SHP77 (cell line): ENCODE measurements around the gene CHRM1.
"Not testable (repeated sequence)": the region's sequence is repeated elsewhere in the genome, so short reads cannot be mapped to it uniquely, and the experiment has no call there.

Source experiments
- DNase-seq, 2 experiments: peaks; one replicate each; lab custom pipeline; 2025; lab: John Stamatoyannopoulos, UW

CHRM1 gene

GRCh38 chr11:62921201-62921572 is at the start of gene CHRM1:
TSS of gene CHRM1 (minus strand) at chr11:62921363. CDS start at chr11:62911100, 10,263 bp downstream.
- DNase-seq: no peak

- no peak for DNase-seq
Observed at GRCh38 chr11:62965574-62965973, 44.4 kb upstream of the CHRM1 start.

GRCh38 chr11:62962391-62962790 is 41.2 kb upstream of the CHRM1 start:
- no peak for DNase-seq

GRCh38 chr11:62961017-62961570 is 39.9 kb upstream of the CHRM1 start:
- DNase-seq: no peak

DNA sequence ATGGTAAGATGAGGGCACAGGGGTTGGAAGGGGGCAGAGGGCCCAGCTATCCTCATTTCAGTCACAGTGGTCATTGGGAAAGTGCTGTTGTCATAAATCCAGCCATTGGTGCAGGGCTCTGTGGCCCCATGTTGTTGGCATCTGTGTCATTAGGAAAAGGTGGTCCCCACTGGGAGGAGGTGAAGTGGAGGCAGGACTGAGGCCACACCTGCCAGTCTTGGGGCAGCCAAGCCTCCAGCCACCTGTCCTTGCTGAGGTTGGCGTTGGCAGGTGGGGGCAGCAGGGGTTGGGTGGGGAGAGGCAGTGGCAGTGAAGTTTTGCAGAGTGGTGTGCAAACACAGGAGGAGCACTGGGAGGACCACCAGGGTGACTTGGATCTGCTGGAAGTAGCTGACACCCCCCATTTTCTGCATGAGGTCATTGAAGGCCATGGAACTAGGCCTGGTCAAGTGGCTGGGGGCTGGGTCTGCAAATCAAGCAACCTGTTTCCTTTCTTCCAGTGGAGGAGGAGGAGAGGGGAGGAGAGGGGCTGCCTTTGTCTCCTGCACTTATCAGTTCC is 38.3 kb upstream of the CHRM1 start:
- no peak for DNase-seq

DNA sequence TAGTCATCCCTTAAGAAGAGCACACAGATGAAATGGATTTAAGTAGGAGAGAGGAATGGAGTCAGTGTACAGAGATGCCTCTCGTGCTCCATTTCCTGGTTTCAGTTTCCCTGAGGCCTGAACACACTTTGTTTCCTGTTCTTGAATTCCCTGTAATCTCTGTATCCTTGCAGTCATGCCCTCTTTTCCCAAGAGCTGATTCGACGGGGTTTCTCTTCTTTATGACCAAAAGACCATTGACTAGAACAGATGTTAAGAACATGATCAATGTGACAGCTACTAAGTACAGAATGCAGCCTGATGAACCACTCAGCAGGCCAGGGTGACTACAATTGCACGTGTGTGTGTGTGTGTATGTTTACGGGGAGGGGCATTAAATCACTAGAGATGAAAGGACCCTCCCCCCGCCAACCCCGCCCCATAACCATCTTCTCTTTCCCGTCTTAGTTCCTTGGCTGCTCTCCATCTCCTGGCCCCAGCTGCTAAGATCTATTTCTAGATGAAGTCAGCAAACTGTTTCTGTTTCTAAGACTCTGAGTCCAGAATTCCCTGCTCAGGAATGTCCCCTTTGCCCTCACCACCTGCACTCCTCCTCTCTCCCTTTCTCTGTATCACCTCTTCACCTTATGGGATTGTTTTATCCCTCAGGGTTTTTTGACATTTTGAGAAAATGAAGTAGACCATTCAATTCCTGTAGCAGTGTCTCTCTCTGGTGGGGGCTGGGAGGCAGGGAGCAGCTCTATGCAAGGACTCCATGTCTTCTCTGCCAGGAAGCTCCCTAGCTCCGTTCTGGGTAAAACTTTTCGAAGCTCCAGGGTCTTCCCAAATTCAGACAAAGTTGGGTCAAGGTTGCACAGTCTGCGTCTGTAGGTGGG is 37.6 kb upstream of the CHRM1 start:
- no peak for DNase-seq

GRCh38 chr11:62957147-62957546 is 36.0 kb upstream of the CHRM1 start:
- no peak for DNase-seq

GRCh38 chr11:62954478-62954877 is 33.3 kb upstream of the CHRM1 start:
- DNase-seq: no peak

DNA sequence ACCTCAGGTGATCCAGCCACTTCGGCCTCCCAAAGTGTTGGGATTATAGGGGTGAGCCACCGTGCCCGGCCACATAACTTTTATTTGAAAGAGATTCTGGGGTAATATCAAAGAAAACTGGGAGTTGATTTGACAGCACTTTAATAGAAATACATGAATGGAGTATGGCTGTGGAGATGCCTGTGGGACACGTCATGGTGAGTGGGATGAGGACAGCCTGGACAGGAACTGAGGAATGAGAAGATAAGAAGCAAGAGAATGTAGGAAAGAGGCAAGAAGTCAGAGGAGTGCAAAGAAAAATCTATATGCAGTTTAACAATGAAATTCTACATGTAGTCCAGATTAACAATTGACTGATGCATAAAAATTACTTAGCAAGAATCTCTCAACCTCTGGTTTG is 32.6 kb upstream of the CHRM1 start:
- DNase-seq: no peak

- no peak for DNase-seq
Observed at GRCh38 chr11:62948765-62949320, 27.7 kb upstream of the CHRM1 start.

DNA sequence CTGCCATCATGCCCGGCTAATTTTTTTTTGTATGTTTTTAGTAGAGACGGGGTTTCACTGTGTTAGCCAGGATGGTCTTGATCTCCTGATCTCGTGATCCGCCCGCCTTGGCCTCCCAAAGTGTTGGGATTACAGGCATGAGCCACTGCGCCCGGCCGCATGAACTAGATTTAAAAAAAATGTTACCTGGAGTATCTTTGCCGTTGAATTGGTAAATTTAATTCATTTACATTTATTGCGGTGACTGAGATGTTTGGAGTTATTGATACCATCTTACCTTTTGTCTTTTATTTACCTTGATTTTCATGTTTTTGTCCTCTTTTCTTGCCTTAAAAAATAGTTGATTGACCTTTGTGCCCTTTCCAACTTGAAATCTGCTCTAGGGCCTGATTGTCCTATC is 24.4 kb upstream of the CHRM1 start:
- not testable (repeated sequence) for DNase-seq

GRCh38 chr11:62937528-62937927 is 16.4 kb upstream of the CHRM1 start:
- not testable (repeated sequence) for DNase-seq

- DNase-seq: no peak
Observed at GRCh38 chr11:62934496-62934785, 13.3 kb upstream of the CHRM1 start.

DNA sequence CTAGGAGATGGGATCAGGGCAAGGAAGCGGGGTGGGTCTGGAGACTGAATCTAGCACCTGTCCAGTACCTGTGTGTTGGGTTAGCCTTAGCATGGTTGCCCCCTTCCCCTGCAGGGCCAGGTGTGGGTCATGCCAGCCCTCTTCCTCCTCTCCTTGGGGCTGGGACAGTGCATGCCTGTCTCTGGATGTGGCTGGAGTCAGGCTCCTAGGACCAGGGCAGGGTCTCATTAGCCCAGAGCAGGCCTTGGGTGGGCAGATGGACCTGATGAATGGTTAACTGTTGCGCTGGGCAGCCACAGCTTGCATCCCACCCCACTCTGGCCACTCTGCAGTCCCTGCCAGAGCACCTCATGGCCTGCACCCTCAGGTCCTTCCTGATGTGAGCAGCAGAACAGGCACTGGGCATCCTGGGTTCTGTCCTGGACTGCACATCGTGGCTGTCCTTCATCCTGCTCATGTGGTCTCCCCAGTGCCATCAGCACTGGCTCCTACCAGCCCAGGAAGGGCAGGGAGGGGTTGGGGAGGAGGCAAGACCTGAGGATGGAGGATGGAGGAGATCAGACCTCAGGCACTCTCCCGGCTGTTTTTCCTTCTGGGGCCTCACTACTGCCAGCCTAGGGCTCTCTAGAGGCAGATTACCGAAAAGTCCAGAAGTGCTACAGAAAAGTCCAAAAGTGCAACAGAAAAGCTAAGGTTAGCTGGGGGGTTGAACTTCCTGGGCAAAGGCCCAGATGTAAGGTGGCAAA is 12.8 kb upstream of the CHRM1 start:
- no peak for DNase-seq

- no peak for DNase-seq
Observed at GRCh38 chr11:62933285-62933684, 12.1 kb upstream of the CHRM1 start.

GRCh38 chr11:62931499-62932278 is 10.5 kb upstream of the CHRM1 start:
- peak; percentile 10 to 16 for DNase-seq

GRCh38 chr11:62930666-62931065 is 9.5 kb upstream of the CHRM1 start:
- no peak for DNase-seq

DNA sequence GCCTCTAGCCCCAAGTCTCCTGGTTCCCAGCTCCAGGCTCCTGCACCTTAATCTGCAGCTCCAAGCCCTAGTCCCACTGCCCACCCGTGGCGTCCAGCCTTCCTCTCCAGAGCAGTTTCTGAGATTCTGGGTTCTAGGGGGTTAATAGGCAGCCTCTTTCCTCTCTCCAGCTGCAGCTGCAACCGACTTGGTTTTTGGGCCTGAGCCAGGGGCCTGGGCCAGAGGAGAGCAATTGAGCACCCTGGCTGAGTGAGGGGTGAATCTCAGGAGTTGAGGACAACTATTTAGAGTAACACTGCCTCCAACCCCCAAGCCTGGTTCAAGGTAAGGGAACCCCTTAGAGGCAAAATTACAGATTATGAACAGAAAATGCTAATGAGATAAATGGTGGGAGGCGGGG is 9.0 kb upstream of the CHRM1 start:
- DNase-seq: peak; percentile 54 to 78

DNA sequence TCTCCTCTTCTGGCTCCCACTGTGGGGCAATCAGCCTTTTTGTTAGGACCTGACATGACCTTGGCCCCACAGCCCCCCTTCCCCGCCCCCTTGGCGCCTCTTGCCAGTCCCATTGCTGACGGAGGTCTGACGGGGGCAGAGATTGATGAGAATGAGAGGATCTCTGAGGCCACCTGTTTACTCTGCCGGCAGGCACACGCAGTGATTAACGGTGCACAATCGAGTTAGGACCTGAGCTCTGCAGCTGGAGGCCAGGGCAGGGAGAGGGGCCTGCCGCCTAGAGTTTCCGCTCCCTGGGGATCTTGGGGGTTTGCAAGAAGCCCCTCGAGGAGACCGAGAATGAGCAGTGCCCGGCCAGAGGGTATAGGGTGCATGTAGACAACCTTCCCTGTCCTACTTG is 6.8 kb upstream of the CHRM1 start:
- DNase-seq: peak; percentile 52 to 73

DNA sequence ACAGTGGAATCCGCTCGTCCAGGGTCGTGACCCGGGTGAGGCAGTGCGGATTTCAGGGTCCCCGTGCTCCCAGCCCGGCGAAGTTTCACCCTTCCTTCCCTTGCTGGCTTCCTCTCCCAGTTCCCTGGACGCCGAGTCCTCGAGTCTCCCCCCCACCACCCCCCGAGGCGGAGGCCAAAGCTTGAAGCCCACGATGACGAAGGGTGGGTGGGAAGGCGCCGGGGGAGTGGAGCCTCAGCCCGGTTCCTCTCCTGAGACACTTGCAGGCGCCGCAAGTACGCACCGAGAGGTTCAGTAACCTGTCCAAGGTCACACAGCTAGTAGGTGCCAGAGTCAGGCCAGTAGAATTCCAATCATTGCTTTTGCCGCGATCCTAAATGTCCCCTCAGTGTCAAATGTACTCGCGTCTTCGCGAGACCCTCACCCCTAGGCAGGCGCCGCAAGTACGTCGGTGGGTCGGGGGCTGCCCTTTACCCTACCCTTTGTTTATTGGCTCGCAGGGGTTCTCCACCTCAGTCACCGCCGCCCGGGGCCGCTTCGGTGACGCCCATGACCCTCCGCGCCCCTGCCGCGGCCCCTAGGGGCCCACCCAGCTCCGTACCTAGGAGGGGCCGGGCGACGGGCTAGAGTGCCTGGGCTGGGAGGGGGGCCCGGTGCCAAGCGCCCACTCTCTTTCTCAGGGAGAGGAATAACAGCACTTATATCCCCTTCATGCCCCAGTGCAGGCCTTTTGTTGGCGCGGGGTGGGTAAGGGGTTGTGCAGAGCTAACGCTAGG is 5.7 kb upstream of the CHRM1 start:
- no peak for DNase-seq
